Breast epithelium (tissue), 4 donors: Measurements from ENCODE around the gene MORN4. TPM values are rescaled to one million over a fixed set of nuclear protein-coding genes. Genes with fewer than 3 reads are reported as not detected.

ENCODE experiments used
- DNase-seq, 2 donors: peaks; one replicate each; pipeline ENCODE4 v3.0.0-alpha.2; 2019; ENCODE audit warnings: low spot score in 2 of 2
- H3K27ac ChIP-seq, 2 donors: fragments of 200-600 bp; sonication (generic) in 1 of 2; one replicate each; pipeline ENCODE4 v1.5.1; 2016 to 2019; ENCODE audit warnings: mild to moderate bottlenecking in 1 of 2
- H3K27me3 ChIP-seq, 2 donors: fragments of 200-600 bp; sonication (generic) in 1 of 2; one replicate each; pipeline versions ENCODE4 v1.5.1 to v1.6.0; 2017 to 2019; ENCODE audit warnings: control low read depth in 1 of 2, mild to moderate bottlenecking in 1 of 2
- H3K36me3 ChIP-seq: fragments of 200-600 bp; one replicate; pipeline ENCODE4 v1.5.1; 2019
- H3K4me1 ChIP-seq, 2 donors: fragments of 200-600 bp; sonication (generic); one replicate each; pipeline ENCODE4 v1.5.1; 2016 to 2019; ENCODE audit warnings: control low read depth in 1 of 2
- H3K4me3 ChIP-seq, 3 donors: fragments of 200-600 bp; sonication (generic); 1 replicate in 2 of 3; 2 replicates in 1 of 3; pipeline ENCODE4 v1.5.1; 2016 to 2019; ENCODE audit warnings: mild to moderate bottlenecking in 3 of 3, moderate library complexity in 2 of 3
- H3K9me3 ChIP-seq, 2 donors: fragments of 200-600 bp; sonication (generic) in 1 of 2; one replicate each; pipeline ENCODE4 v1.5.1; 2016 to 2019; ENCODE audit warnings: control low read depth in 1 of 2
- CTCF ChIP-seq, 3 donors: fragments of 450-650 bp; IDR thresholded peaks; one replicate each; pipeline ENCODE4 v1.5.1; 2016 to 2017; ENCODE audit warnings: antibody characterized with exemption in 3 of 3, mild to moderate bottlenecking in 3 of 3, moderate library complexity in 3 of 3
- POLR2A ChIP-seq: fragments of 450-650 bp; IDR thresholded peaks from one replicate; pipeline ENCODE4 v1.6.1; 2016; ENCODE audit warnings: antibody characterized with exemption, mild to moderate bottlenecking, moderate library complexity
- POLR2AphosphoS5 ChIP-seq, 3 donors: sonication (generic); formaldehyde crosslinking; IDR thresholded peaks; one replicate each; pipeline ENCODE4 v1.6.1; 2017; ENCODE audit warnings: antibody characterized with exemption in 3 of 3
- intact Hi-C: fragments of 100-400 bp; cut with DNase I; formaldehyde crosslinking; loops from one replicate; pipeline ENCODE4 v1.15.1; 2023; ENCODE audit warnings: low total_unique reads
- total RNA-seq, 3 donors: library from RNA; depleted of rRNA; stranded (reverse); fragments of >200 nt; gene quantifications; one replicate each; pipeline ENCODE4 v1.1.0, GENCODE V29; 2016

Gene MORN4
- total RNA-seq, 3 donors from 2014 or later, result 3.5 to 9.4 (median 6.9) TPM

GRCh38 chr10:97571622-97572021 is 61.7 kb downstream of the MORN4 start:
- Histone ChIP-seq H3K27me3 (no peaks in the 10 kb centered on the region), H3K27ac (peak overlapping the region; percentile 56 to 79), H3K9me3 (no peaks in the 10 kb centered on the region), H3K36me3 (no peaks in the 10 kb centered on the region), H3K4me3 (no peak overlapping the region), H3K4me1 (no peaks in the 10 kb centered on the region)
- TF ChIP-seq POLR2AphosphoS5 (IDR thresholded peaks at IDR 0.05) (no peak), POLR2A (no peak), CTCF (IDR thresholded peaks at IDR 0.05) (no peak)
- peak in 1 of 2 donors; percentile 39 for DNase-seq
- intact Hi-C loops, result no loop called here

DNA sequence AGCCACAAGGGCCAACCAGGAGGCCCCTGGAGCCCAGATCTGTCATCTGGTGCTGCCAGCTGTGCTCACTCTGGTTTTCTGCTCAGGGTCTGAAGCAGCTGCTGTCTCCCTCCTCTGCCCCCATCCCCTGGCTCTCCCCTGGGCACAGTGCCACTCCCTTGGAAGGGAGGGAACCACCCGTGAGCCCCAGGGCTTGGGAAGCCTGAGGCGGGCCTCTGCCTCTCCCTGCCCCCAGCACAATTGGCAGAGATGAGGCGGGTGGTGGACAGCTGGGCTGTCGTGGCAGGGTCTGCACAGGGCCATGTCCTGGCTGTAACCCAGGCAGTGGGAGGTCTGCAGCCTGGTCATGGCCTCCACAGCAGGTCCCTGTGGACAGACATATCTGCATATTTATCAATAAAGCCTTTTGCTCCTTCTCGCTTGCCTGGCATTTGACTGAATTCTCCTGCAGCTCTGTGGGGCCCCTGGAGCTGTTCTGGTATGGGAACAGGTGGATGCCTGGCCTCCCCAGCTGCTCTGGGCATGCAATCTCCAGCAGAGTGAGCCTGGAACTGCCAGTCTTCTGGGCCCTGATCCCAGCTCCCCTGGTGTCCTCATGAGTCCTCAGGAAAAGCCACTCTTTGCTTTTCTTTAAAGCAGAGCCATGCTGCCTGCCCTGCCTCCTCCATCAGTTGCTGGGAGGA is 62.4 kb downstream of the MORN4 start:
- Histone ChIP-seq H3K36me3 (no peaks in the 10 kb centered on the region), H3K27me3 (no peaks in the 10 kb centered on the region), H3K9me3 (no peaks in the 10 kb centered on the region), H3K4me3 (no peak overlapping the region), H3K4me1 (no peaks in the 10 kb centered on the region), H3K27ac (peak overlapping the region in 1 of 2 donors; percentile 79)
- DNase-seq, result no peak
- intact Hi-C loops, result no loop called here
- no peak for TF ChIP-seq CTCF (IDR thresholded peaks at IDR 0.05)
- TF ChIP-seq POLR2AphosphoS5 (IDR thresholded peaks at IDR 0.05), result no peak
- no peak for TF ChIP-seq POLR2A

- TF ChIP-seq CTCF (IDR thresholded peaks at IDR 0.05) (no peak), POLR2AphosphoS5 (IDR thresholded peaks at IDR 0.05) (no peak), POLR2A (no peak)
- Histone ChIP-seq H3K4me1 (no peaks in the 10 kb centered on the region), H3K36me3 (no peaks in the 10 kb centered on the region), H3K9me3 (no peaks in the 10 kb centered on the region), H3K27ac (no peak overlapping the region), H3K27me3 (no peaks in the 10 kb centered on the region), H3K4me3 (no peak overlapping the region)
- intact Hi-C loops, result no loop called here
- DNase-seq, result no peak
These were observed 63.0 kb downstream of the MORN4 start for GRCh38 chr10:97570146-97570788.

- H3K4me3 ChIP-seq, result no peak overlapping the region
- DNase-seq, result no peak
- no peaks in the 10 kb centered on the region for H3K9me3 ChIP-seq
- H3K27ac ChIP-seq, result no peak overlapping the region
- intact Hi-C loops, result no loop called here
- H3K27me3 ChIP-seq, result no peaks in the 10 kb centered on the region
- TF ChIP-seq CTCF (IDR thresholded peaks at IDR 0.05), result no peak
- TF ChIP-seq POLR2A, result no peak
- no peak for TF ChIP-seq POLR2AphosphoS5 (IDR thresholded peaks at IDR 0.05)
- H3K4me1 ChIP-seq, result no peaks in the 10 kb centered on the region
- no peaks in the 10 kb centered on the region for H3K36me3 ChIP-seq
These were observed 65.4 kb downstream of the MORN4 start for GRCh38 chr10:97567891-97568290.

DNA sequence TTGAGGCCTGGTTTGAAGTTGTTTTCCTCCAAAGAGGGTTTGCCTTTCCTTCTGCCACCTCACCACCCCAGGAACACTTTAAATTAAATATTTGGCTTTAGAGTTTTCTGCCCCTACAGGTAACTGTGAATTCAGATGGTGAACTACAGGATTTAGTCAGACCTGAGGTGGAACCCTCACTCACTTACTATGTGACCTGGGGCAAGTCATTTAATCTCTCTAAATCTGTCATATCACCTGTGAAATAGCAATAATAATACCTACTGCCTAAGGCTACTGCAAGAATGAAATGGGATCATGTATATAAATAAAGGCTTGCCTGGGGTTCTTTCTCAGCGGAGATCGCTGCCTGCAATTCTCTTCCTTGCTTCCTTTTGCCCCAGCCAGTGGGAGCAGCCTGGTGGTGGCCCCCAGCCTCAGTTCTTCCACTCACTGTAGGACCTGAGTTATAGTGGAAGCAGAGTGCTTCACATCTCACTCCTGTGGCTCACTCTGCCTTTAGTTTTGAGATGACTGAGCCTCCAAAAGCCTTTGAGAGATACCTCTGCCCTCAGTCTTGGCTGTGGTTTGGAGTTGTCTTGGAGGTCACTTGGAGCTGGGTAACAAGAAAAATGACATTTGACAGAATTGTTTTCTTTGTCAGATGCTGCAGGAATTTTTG is 66.8 kb downstream of the MORN4 start:
- no peaks in the 10 kb centered on the region for H3K4me1 ChIP-seq
- H3K27ac ChIP-seq, result no peak overlapping the region
- TF ChIP-seq POLR2AphosphoS5 (IDR thresholded peaks at IDR 0.05), result no peak
- TF ChIP-seq POLR2A, result no peak
- TF ChIP-seq CTCF (IDR thresholded peaks at IDR 0.05), result no peak
- no peak for DNase-seq
- no peaks in the 10 kb centered on the region for H3K27me3 ChIP-seq
- intact Hi-C loops, result no loop called here
- no peaks in the 10 kb centered on the region for H3K36me3 ChIP-seq
- H3K4me3 ChIP-seq, result no peak overlapping the region
- H3K9me3 ChIP-seq, result no peaks in the 10 kb centered on the region
